Activated naive CD8-positive, alpha-beta T cell (primary cell): ENCODE results near the gene ALDOA.
A peak's percentile ranks its signal among the peaks of the same experiment; 100 is the strongest.

ENCODE experiments used
- H3K27ac Mint-ChIP-seq: one replicate; pipeline ENCODE4 v1.8.0; 2021; ENCODE audit warnings: mixed read lengths
- H3K27me3 Mint-ChIP-seq: one replicate; pipeline ENCODE4 v1.8.0; 2021; ENCODE audit warnings: mixed read lengths
- H3K36me3 Mint-ChIP-seq: one replicate; pipeline ENCODE4 v1.8.0; 2021; ENCODE audit warnings: mixed read lengths
- H3K4me1 Mint-ChIP-seq: one replicate; pipeline ENCODE4 v1.8.0; 2021; ENCODE audit warnings: low read depth, mixed read lengths
- H3K4me3 Mint-ChIP-seq: one replicate; pipeline ENCODE4 v1.8.0; 2021; ENCODE audit warnings: mild to moderate bottlenecking, mixed read lengths
- H3K9me3 Mint-ChIP-seq: one replicate; pipeline ENCODE4 v1.8.0; 2021; ENCODE audit warnings: low read depth, mixed read lengths

ALDOA gene

GRCh38 chr16:30060346-30060745 is 5.2 kb upstream of the ALDOA start:
- peaks cover 7% of the 10 kb centered on the region for H3K4me1 Mint-ChIP-seq
- H3K36me3 Mint-ChIP-seq, result no peaks in the 10 kb centered on the region
- no peaks in the 10 kb centered on the region for H3K9me3 Mint-ChIP-seq
- H3K27ac Mint-ChIP-seq, result no peak overlapping the region
- H3K27me3 Mint-ChIP-seq, result no peaks in the 10 kb centered on the region
- no peak overlapping the region for H3K4me3 Mint-ChIP-seq

GRCh38 chr16:30060836-30061554 is 4.6 kb upstream of the ALDOA start:
- Mint-ChIP-seq H3K4me3 (no peak overlapping the region), H3K9me3 (no peaks in the 10 kb centered on the region), H3K36me3 (no peaks in the 10 kb centered on the region), H3K4me1 (peaks cover 6% of the 10 kb centered on the region), H3K27me3 (no peaks in the 10 kb centered on the region), H3K27ac (no peak overlapping the region)

DNA sequence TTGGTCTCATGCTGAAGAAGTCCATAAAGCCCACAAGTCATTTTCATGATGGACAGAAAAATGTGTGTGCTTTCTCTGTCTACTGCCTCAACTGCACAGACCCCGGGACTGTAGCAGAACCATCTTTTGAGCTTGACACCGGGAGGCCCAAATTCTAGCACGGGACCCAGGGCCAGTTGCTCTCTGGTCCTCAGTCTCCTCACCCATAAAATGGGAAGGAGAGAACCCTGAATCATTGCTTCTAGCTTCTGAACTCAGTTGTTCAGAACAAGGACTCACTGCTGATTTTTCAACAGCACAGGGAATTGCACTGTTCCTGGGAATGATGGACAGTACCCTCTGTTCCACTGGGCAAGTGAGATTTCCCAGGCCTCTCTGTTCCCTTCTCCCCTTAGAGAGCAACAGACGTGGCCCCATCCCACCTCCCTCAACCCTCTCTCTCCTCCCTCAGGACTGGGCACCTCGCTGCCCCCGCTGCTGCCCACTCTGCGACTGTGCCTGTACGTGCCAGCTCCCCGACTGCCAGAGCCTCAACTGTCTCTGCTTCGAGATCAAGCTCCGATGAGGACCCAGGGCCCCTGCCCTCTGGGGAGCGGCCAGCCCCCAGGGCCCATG is 2.2 kb upstream of the ALDOA start:
- H3K36me3 Mint-ChIP-seq, result no peaks in the 10 kb centered on the region
- no peaks in the 10 kb centered on the region for H3K9me3 Mint-ChIP-seq
- peak overlapping the region; percentile 100 for H3K27ac Mint-ChIP-seq
- peak overlapping the region; percentile 100 for H3K4me3 Mint-ChIP-seq
- peaks cover 20% of the 10 kb centered on the region for H3K4me1 Mint-ChIP-seq
- no peaks in the 10 kb centered on the region for H3K27me3 Mint-ChIP-seq

DNA sequence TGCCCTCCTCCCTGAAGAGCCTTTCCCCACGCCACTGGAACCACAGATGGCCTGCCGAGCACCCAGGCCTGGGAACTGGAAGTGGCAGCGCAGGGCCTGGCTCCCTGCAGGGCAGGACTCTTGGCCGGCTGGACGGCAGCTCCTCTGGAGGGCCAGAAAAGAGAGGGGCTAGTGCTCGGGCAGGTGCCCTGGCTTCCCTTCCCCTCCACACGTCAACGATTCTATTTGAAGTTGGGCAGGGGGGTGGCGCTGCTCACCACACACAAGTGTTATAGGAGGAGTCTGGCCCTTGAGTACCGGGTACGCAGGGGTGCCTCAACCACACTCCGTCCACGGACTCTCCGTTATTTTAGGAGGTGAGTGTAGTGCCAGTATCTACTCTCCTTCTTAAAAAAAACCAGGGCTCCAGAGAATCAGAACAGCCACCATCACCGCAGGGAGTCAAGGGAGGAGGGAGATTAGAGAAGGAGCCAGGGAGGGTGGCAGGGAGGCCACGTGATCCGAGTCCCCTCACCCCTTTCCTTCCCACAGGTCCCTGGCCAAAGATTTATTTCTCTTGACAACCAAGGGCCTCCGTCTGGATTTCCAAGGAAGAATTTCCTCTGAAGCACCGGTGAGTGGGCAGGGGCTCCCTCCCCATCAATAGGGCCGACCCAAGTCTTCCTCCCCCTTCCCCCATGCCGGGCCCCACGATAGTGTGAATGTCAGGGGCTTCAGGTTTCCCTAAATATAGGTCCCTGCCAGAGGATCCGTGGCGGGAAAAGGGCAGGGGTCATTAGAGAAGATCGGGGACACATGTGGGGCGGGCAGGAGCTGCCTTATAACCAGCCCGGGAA is 1.4 kb upstream of the ALDOA start:
- peak overlapping the region; percentile 100 for H3K4me3 Mint-ChIP-seq
- no peaks in the 10 kb centered on the region for H3K36me3 Mint-ChIP-seq
- H3K9me3 Mint-ChIP-seq, result no peaks in the 10 kb centered on the region
- peak overlapping the region; percentile 100 for H3K27ac Mint-ChIP-seq
- H3K27me3 Mint-ChIP-seq, result no peaks in the 10 kb centered on the region
- peaks cover 26% of the 10 kb centered on the region for H3K4me1 Mint-ChIP-seq

GRCh38 chr16:30064729-30065101 is 845 bp upstream of the ALDOA start:
- Mint-ChIP-seq H3K4me1 (peaks cover 31% of the 10 kb centered on the region), H3K27ac (peak overlapping the region; percentile 100), H3K9me3 (no peaks in the 10 kb centered on the region), H3K36me3 (no peaks in the 10 kb centered on the region), H3K4me3 (peak overlapping the region; percentile 100), H3K27me3 (no peaks in the 10 kb centered on the region)

- no peaks in the 10 kb centered on the region for H3K27me3 Mint-ChIP-seq
These were observed 592 bp downstream of the ALDOA start for GRCh38 chr16:30065943-30066760.

DNA sequence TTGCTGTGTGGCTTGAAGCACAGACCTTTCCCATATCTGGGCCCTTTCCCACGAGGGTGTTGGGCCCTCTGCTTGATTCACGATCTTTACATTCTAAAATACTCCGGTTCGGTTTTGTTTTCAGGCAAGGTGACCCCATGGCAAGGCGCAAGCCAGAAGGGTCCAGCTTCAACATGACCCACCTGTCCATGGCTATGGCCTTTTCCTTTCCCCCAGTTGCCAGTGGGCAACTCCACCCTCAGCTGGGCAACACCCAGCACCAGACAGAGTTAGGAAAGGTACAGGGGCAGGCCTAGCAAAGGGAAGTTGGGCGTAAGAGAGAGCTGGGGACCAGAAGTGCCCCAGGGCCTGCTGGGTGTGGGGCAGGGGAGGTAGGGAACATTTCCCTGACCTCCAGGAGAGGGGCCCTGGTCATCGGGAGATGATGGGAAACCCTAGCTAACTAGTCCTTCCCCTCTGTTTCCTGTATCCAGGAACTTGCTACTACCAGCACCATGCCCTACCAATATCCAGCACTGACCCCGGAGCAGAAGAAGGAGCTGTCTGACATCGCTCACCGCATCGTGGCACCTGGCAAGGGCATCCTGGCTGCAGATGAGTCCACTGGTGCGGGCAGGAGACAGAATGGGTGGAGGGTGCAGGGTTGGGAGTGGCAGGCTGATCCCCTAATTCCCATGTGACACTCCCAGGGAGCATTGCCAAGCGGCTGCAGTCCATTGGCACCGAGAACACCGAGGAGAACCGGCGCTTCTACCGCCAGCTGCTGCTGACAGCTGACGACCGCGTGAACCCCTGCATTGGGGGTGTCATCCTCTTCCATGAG is 1.4 kb downstream of the ALDOA start:
- H3K27me3 Mint-ChIP-seq, result no peaks in the 10 kb centered on the region
- no peaks in the 10 kb centered on the region for H3K9me3 Mint-ChIP-seq
- H3K4me3 Mint-ChIP-seq, result peak overlapping the region; percentile 100
- peaks cover 38% of the 10 kb centered on the region for H3K4me1 Mint-ChIP-seq
- no peaks in the 10 kb centered on the region for H3K36me3 Mint-ChIP-seq
- H3K27ac Mint-ChIP-seq, result peak overlapping the region; percentile 97

More at GRCh38 chr16:30065943-30066760, 592 bp downstream of the ALDOA start:
- no peaks in the 10 kb centered on the region for H3K36me3 Mint-ChIP-seq
- H3K27ac Mint-ChIP-seq, result peak overlapping the region; percentile 97
- H3K4me3 Mint-ChIP-seq, result peak overlapping the region; percentile 100
- peaks cover 36% of the 10 kb centered on the region for H3K4me1 Mint-ChIP-seq
- no peaks in the 10 kb centered on the region for H3K9me3 Mint-ChIP-seq

DNA sequence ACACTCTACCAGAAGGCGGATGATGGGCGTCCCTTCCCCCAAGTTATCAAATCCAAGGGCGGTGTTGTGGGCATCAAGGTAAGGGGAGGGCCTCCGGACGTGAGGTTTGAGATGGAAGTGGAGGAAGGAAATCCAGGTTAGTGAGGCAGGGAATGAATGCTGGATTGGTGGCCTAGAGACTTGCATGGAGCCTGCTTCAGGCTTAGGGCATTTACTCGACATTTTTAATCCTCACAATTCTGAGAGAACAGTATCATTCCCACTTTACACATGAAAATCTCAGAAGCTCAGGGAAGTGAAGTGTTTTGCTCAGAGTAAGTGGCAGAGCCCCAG is 2.0 kb downstream of the ALDOA start:
- no peaks in the 10 kb centered on the region for H3K9me3 Mint-ChIP-seq
- peaks cover 40% of the 10 kb centered on the region for H3K4me1 Mint-ChIP-seq
- peak overlapping the region; percentile 97 for H3K27ac Mint-ChIP-seq
- peaks cover 2% of the 10 kb centered on the region for H3K36me3 Mint-ChIP-seq
- H3K4me3 Mint-ChIP-seq, result peak overlapping the region; percentile 100
- no peaks in the 10 kb centered on the region for H3K27me3 Mint-ChIP-seq

GRCh38 chr16:30068333-30068732 is 2.8 kb downstream of the ALDOA start:
- no peaks in the 10 kb centered on the region for H3K27me3 Mint-ChIP-seq
- peaks cover 40% of the 10 kb centered on the region for H3K4me1 Mint-ChIP-seq
- H3K36me3 Mint-ChIP-seq, result peaks cover 2% of the 10 kb centered on the region
- H3K9me3 Mint-ChIP-seq, result no peaks in the 10 kb centered on the region
- peak overlapping the region; percentile 77 for H3K4me3 Mint-ChIP-seq
- H3K27ac Mint-ChIP-seq, result peak overlapping the region; percentile 90

GRCh38 chr16:30068750-30069610 is 3.4 kb downstream of the ALDOA start:
- Mint-ChIP-seq H3K4me3 (peak overlapping the region; percentile 77), H3K9me3 (no peaks in the 10 kb centered on the region), H3K4me1 (peaks cover 35% of the 10 kb centered on the region), H3K27me3 (no peaks in the 10 kb centered on the region), H3K27ac (peak overlapping the region; percentile 90), H3K36me3 (peaks cover 2% of the 10 kb centered on the region)

GRCh38 chr16:30069611-30070462 is 4.3 kb downstream of the ALDOA start:
- Mint-ChIP-seq H3K9me3 (no peaks in the 10 kb centered on the region), H3K27ac (peak overlapping the region; percentile 50), H3K27me3 (no peaks in the 10 kb centered on the region), H3K4me1 (peaks cover 36% of the 10 kb centered on the region), H3K4me3 (peak overlapping the region; percentile 27), H3K36me3 (peaks cover 2% of the 10 kb centered on the region)

GRCh38 chr16:30070490-30070889 is 4.9 kb downstream of the ALDOA start:
- H3K36me3 Mint-ChIP-seq, result peaks cover 2% of the 10 kb centered on the region
- peaks cover 39% of the 10 kb centered on the region for H3K4me1 Mint-ChIP-seq
- H3K4me3 Mint-ChIP-seq, result no peak overlapping the region
- H3K27ac Mint-ChIP-seq, result peak overlapping the region; percentile 46
- no peaks in the 10 kb centered on the region for H3K27me3 Mint-ChIP-seq
- no peaks in the 10 kb centered on the region for H3K9me3 Mint-ChIP-seq
